Muscle of leg (tissue), 11 donors: Measurements from ENCODE around the gene MZT1. TPM values are rescaled to one million over a fixed set of nuclear protein-coding genes. Genes with fewer than 3 reads are reported as not detected.
A peak's percentile ranks its signal among the peaks of the same experiment; 100 is the strongest.

ENCODE experiments used
- DNase-seq: peaks from one replicate; pipeline ENCODE4 v3.0.0; 2013
- H3K27ac ChIP-seq: one replicate; pipeline ENCODE4 v1.5.1; 2013; ENCODE audit warnings: mild to moderate bottlenecking, low read length, control low read depth
- H3K27me3 ChIP-seq: one replicate; pipeline ENCODE4 v1.6.1; 2013; ENCODE audit warnings: low read length; ENCODE audit not compliant: control insufficient read depth, insufficient read depth
- H3K36me3 ChIP-seq: one replicate; pipeline ENCODE4 v1.6.1; 2013; ENCODE audit warnings: low read length; ENCODE audit not compliant: control insufficient read depth, insufficient read depth
- H3K4me1 ChIP-seq: one replicate; pipeline ENCODE4 v1.6.1; 2013; ENCODE audit warnings: low read length; ENCODE audit not compliant: control insufficient read depth, insufficient read depth
- H3K4me3 ChIP-seq: one replicate; pipeline ENCODE4 v1.5.1; 2013; ENCODE audit warnings: low read length, control low read depth
- H3K9me3 ChIP-seq: replicated peaks from 2 replicates; pipeline ENCODE4 v1.6.1; 2013; ENCODE audit warnings: low read depth, low read length; ENCODE audit not compliant: control insufficient read depth
- WGBS: methylation state at CpG from one replicate; pipeline ENCODE4 v1.1.5; 2013; ENCODE audit warnings: missing lambda C conversion rate; ENCODE audit not compliant: insufficient coverage; 5-methylcytosine and 5-hydroxymethylcytosine counted together
- polyA plus RNA-seq, 8 donors: library from polyadenylated mRNA; unstranded; fragments of 120-200 nt; gene quantifications; one replicate each; pipeline versions ENCODE4 v1.2.1 to v1.2.3, GENCODE V29; 2013; ENCODE audit warnings: inconsistent platforms in 1 of 8, low replicate concordance in 1 of 8; ENCODE audit not compliant: insufficient read length in 8 of 8, insufficient read depth in 1 of 8
- total RNA-seq: library from RNA; stranded (reverse); fragments of 120-200 nt; gene quantifications from one replicate; pipeline ENCODE4 v1.2.4, GENCODE V29; 2013

Gene MZT1
- total and polyA plus RNA-seq, 9 donors = 10.1 to 31.5 (median 26.2) TPM

DNA sequence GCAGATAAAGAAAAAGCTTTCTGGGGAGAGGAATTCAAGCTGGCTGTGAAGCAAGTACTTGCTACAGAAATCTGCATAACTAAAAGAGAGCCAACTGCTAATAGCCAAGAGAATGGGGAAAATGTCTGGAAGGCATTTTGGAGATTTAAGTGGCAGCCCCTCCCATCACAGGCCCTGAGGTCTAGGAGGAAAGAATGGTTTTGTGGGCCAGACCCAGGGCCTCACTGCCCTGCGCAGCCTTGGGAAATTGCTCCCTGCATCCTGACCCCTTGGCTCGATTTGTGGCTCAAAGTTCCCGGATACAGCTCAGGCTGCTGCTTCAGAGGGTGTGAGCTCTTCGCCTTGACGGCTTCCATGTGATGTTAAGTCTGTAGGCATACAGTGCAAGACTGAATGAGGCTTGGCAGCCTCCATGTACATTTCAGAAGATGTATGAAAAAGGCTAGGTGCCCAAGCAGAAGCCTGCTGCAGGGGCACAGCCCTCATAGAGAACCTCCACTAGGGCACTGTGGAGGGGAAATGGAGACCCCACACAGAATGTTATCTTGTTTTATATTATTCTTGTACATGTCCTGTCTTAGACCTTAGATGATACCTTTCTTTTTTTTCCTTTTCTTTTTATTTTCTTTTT is 34.4 kb downstream of the MZT1 start:
- DNase-seq = no peak
- no peak overlapping the region for H3K4me3 ChIP-seq
- no peaks in the 10 kb centered on the region for H3K36me3 ChIP-seq
- H3K27ac ChIP-seq = no peak overlapping the region
- peaks cover 4% of the 10 kb centered on the region for H3K9me3 ChIP-seq
- no peaks in the 10 kb centered on the region for H3K27me3 ChIP-seq
- no peaks in the 10 kb centered on the region for H3K4me1 ChIP-seq
- 72% methylated on average over 5 of the region's 5 CpGs for WGBS

DNA sequence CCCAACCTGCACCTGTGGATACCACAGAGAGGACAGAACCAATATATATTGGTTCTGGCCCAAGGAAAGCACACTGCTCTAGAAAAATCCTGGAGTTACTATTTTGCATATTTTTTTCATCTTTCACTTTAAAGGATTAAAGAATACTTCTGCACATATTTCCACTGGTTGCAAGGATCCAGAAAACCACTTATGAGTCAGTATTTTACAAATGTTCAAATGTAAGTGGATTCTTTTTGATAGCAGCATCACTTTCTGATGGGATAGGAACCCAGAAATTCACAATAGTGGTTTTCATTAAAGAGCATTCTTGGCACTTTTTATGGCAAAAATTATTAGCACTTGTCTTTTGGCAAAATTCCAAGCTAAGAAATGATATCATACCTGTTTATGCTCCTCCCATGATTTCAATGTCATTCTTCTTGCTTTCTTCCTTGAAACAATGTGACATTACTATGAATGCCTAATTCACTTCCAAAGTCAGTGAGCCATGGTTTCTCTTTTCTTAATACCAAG is 38.2 kb downstream of the MZT1 start:
- no peak for DNase-seq
- H3K9me3 ChIP-seq = peaks cover 4% of the 10 kb centered on the region
- H3K36me3 ChIP-seq = no peaks in the 10 kb centered on the region
- no peak overlapping the region for H3K4me3 ChIP-seq
- no peak overlapping the region for H3K27ac ChIP-seq
- H3K4me1 ChIP-seq = no peaks in the 10 kb centered on the region
- H3K27me3 ChIP-seq = no peaks in the 10 kb centered on the region

DNA sequence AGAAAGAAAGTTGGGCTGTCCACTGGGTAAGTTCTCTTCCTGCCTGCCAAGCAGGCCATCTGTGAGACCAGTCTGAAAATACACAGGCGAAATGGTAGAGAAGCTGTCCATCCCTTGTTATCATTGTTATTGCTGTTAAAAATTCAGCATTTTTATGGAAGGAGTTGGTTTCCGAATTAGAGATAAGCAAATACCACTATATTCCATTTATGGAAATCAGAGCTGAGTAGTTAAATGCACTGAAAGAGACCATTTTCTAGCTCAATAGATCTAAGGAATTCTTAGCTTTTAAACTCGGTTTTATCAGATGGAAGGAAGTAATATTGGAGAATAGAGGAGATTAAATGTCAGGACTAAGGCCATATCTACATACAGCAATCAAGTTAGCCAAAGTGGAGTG is 40.7 kb downstream of the MZT1 start:
- no peak for DNase-seq
- Histone ChIP-seq H3K9me3 (no peaks in the 10 kb centered on the region), H3K4me3 (no peak overlapping the region), H3K27ac (no peak overlapping the region), H3K4me1 (no peaks in the 10 kb centered on the region), H3K27me3 (no peaks in the 10 kb centered on the region), H3K36me3 (no peaks in the 10 kb centered on the region)
- WGBS = no CpG with 5 or more reads among the region's 3 CpGs

DNA sequence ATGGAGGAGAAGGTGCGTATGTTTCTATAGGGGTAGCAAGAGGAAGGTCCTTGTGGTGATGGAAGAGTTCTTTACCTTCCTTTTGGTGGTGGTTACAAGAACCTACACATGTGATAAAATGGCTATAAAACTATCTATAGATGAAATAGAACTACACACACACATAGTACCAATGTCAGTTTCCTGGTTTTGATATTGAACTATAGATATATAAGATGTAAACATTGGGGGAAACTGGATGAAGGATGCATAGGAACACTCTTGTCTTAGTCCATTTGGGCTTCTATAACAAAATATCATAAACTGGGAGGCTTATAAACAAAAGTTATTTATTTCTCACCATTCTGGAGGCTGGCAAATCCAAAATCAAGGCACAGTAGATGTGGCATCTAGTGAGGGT is 47.1 kb downstream of the MZT1 start:
- Histone ChIP-seq H3K9me3 (no peaks in the 10 kb centered on the region), H3K27ac (no peak overlapping the region), H3K27me3 (no peaks in the 10 kb centered on the region), H3K36me3 (no peaks in the 10 kb centered on the region), H3K4me3 (no peak overlapping the region), H3K4me1 (no peaks in the 10 kb centered on the region)
- no peak for DNase-seq
- no CpG with 5 or more reads among the region's 1 CpG for WGBS

DNA sequence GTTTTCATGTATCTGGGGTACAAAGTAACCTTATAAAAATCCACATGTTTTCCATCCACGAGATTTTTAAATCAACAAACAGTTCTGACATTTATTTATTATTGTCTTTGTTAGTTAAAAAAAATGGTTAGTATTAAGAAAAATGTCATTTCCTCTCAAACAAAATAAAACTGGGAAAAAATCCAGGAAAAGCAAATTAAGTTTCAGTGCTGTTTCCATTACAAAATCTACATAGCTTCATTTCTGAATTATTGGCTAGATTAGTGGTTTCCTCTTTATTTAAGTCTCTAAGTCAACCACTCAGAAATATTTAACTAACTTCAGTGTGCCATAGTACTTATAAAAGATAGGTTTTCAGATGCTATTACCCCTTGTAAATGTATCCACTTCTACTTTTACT is 49.1 kb downstream of the MZT1 start:
- Histone ChIP-seq H3K4me1 (no peaks in the 10 kb centered on the region), H3K27ac (no peak overlapping the region), H3K9me3 (no peaks in the 10 kb centered on the region), H3K36me3 (no peaks in the 10 kb centered on the region), H3K27me3 (no peaks in the 10 kb centered on the region), H3K4me3 (no peak overlapping the region)
- no CpG with 5 or more reads among the region's 1 CpG for whole genome bisulfite sequencing
- DNase-seq = peak; percentile 47

DNA sequence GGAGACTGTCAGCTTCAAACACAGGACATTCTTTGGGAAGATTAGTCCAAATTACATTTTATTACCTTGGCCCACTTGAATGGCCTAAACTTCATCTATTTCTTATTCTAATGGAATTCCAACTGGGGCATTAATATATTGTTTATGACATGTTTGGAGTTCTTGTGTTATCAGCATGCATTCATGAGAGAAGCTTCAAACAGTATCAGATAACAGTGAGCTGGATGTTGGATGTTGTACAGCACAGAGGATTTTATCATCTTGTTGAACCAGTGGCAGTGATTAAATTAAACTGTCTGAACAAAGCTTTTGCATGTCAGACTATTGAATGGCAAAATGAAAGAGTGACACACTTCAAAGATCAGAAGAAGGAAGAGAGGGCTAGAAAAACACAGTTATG is 50.0 kb downstream of the MZT1 start:
- no peak for DNase-seq
- no peaks in the 10 kb centered on the region for H3K9me3 ChIP-seq
- H3K36me3 ChIP-seq = no peaks in the 10 kb centered on the region
- no peaks in the 10 kb centered on the region for H3K27me3 ChIP-seq
- H3K27ac ChIP-seq = no peak overlapping the region
- no peak overlapping the region for H3K4me3 ChIP-seq
- H3K4me1 ChIP-seq = no peaks in the 10 kb centered on the region

DNA sequence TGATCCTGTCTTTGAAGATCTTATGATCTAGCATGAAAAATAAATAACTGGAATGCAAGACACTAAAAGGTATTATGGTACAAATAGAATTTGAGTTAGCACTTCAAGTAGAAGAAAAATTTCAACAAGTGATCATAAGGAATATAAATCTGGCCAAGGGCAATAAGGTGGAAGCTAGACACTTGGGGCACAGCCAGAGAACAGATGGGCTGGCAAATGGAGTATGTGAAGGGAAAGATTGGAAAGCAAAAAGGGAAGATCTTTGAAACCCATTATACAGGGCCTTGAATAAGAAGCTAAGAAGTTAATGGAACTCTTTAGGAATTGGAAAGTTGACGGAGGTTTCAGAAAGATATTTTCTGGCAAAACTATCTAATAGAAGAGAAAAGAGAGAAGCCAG is 61.0 kb downstream of the MZT1 start:
- H3K4me3 ChIP-seq = no peak overlapping the region
- DNase-seq = no peak
- WGBS = no CpG with 5 or more reads among the region's 1 CpG
- no peaks in the 10 kb centered on the region for H3K36me3 ChIP-seq
- H3K4me1 ChIP-seq = no peaks in the 10 kb centered on the region
- H3K27me3 ChIP-seq = no peaks in the 10 kb centered on the region
- H3K27ac ChIP-seq = no peak overlapping the region
- H3K9me3 ChIP-seq = no peaks in the 10 kb centered on the region

DNA sequence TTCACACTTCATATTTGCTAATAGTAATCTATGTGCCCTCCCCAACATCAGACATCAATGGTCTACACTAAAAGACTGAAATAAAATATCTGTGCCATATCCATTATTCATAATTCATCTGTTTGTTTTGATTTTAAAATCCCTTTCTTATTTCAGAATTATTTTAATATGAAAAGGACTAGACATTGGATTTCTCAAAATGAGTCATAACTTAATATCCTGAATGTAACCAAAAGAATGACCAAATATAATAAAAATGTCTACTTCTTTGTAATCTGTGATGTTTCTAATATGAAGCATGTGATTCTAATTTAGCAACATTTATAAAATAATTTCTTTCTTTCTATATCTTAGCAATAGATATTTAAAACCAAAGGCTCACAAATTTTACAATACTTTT is 64.9 kb downstream of the MZT1 start:
- Histone ChIP-seq H3K4me3 (no peak overlapping the region), H3K36me3 (no peaks in the 10 kb centered on the region), H3K9me3 (no peaks in the 10 kb centered on the region), H3K27ac (no peak overlapping the region), H3K4me1 (no peaks in the 10 kb centered on the region), H3K27me3 (no peaks in the 10 kb centered on the region)
- no peak for DNase-seq

Other genes with a start within 250 kb of the MZT1 start
- gene BORA, start 294 bp upstream of the MZT1 start, total RNA-seq = 3.7 TPM
- gene BORA, start 294 bp upstream of the MZT1 start, polyA plus RNA-seq = 1 to 10 TPM; 3.5 to 5.3 (median 4.5) TPM
- 20.6 TPM for gene DIS3, start 54.3 kb upstream of the MZT1 start, total RNA-seq
- gene DIS3, start 54.3 kb upstream of the MZT1 start, polyA plus RNA-seq = 10 to 100 TPM; 10.7 to 21.8 (median 18.9) TPM
- gene PIBF1, start 54.5 kb upstream of the MZT1 start, total RNA-seq = 24.7 TPM
- gene PIBF1, start 54.5 kb upstream of the MZT1 start, polyA plus RNA-seq = 10 to 100 TPM; 17.1 to 29.4 (median 22.8) TPM